Kidney (tissue), 14 donors: Measurements from ENCODE around the gene IZUMO4. TPM values are rescaled to one million over a fixed set of nuclear protein-coding genes. Genes with fewer than 3 reads are reported as not detected.

Experiments
- DNase-seq, 5 donors: peaks; one replicate each; pipeline ENCODE4 v3.0.0-alpha.2; 2013 to 2020
- FAIRE-seq: peaks from 2 replicates; lab custom pipeline; 2012; peaks lifted over from hg19 to GRCh38; lab: Jason Lieb, UNC
- H3K27ac ChIP-seq, 2 donors: one replicate each; pipeline ENCODE4 v1.7.0; 2013; ENCODE audit warnings: low read depth in 2 of 2, low read length in 2 of 2, inconsistent platforms in 1 of 2
- H3K27me3 ChIP-seq: one replicate; pipeline ENCODE4 v1.7.1; 2013; ENCODE audit warnings: low read length, inconsistent platforms; ENCODE audit not compliant: control insufficient read depth, insufficient read depth
- H3K36me3 ChIP-seq, 3 donors: one replicate each; pipeline versions ENCODE4 v1.7.0 to v1.7.1; 2013; ENCODE audit warnings: low read length in 3 of 3, control low read depth in 1 of 3, inconsistent platforms in 1 of 3; ENCODE audit not compliant: insufficient read depth in 3 of 3, control insufficient read depth in 2 of 3
- H3K4me1 ChIP-seq, 3 donors: one replicate each; pipeline versions ENCODE4 v1.7.0 to v1.7.1; 2013; ENCODE audit warnings: low read length in 3 of 3, inconsistent platforms in 1 of 3, low read depth in 1 of 3; ENCODE audit not compliant: control insufficient read depth in 2 of 3, insufficient read depth in 2 of 3
- H3K4me3 ChIP-seq, 3 donors: one replicate each; pipeline versions ENCODE4 v1.7.0 to v1.8.1; 2013; ENCODE audit warnings: low read length in 3 of 3, control low read depth in 1 of 3, inconsistent platforms in 1 of 3
- H3K9ac ChIP-seq, 3 donors: one replicate each; pipeline versions ENCODE4 v1.7.0 to v1.7.1; 2013; ENCODE audit warnings: low read length in 3 of 3, control low read depth in 1 of 3, inconsistent platforms in 1 of 3
- H3K9me3 ChIP-seq, 3 donors: one replicate each; pipeline versions ENCODE4 v1.7.0 to v1.7.1; 2013; ENCODE audit warnings: low read length in 3 of 3, control low read depth in 1 of 3, inconsistent platforms in 1 of 3; ENCODE audit not compliant: control insufficient read depth in 2 of 3, insufficient read depth in 1 of 3
- intact Hi-C: fragments of 100-400 bp; cut with DNase I; formaldehyde crosslinking; loops from one replicate; pipeline ENCODE4 v1.11.1; 2022
- polyA plus RNA-seq: library from polyadenylated mRNA; stranded (reverse); fragments of 350-450 nt; fragmentation: Illumina TruSeq; extraction: RNeasy Lipid Tissue Mini Kit (QIAGEN cat#74804); gene quantifications from one replicate; pipeline ENCODE4 v1.2.3, GENCODE V29; 2014; ENCODE audit warnings: low read depth, low replicate concordance; ENCODE audit not compliant: insufficient read depth
- total RNA-seq: library from RNA; stranded (reverse); fragmentation: NEBNext Ultra II Directional; extraction: Animal tissue kit (Norgen Biotek cat#: 25700); gene quantifications from one replicate; pipeline ENCODE4 v1.2.1, GENCODE V29; 2021
- TF ChIP-seq, protein P1 (sequence below): IDR thresholded peaks from 3 replicates; pipeline ENCODE4 v1.5.1; 2012; ENCODE audit warnings: mild to moderate bottlenecking, moderate library complexity, borderline replicate concordance; ENCODE audit not compliant: insufficient read depth; ENCODE audit errors: extremely low read depth
- donor health status: control.
- donor health status: control.
- donor health status: control.
- donor health status: control.
- donor health status: control.
- donor health status: DM: yes; HTN: yes; CAD: no.
- donor health status: Normal renal cell carcinoma (clear cell type).

The IZUMO4 gene
- total and polyA plus RNA-seq, 2 donors from 2014 or later: 4.3 to 8.9 TPM

DNA sequence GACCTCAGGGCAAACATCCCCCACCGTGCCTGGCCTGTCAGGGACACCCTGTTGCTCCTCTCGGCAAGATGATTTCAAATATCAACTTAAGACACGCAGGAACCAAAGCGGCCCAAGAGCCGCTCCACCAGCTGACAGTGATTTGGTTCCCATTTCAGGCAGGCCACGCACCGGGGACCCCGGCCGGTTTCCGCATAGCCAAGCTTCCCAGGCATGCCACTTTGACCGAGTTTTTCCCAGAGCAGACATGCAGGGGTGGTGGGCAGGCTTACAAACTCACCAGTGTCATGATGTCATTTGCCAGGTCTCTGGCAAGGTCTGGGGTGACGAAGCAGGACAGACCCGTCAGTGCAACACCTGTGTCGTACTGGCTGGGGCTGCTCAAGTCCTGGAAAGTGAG, 35.5 kb downstream of the IZUMO4 start:
- Histone ChIP-seq H3K27me3 (no peaks in the 10 kb centered on the region), H3K36me3 (peaks cover 0 to 27% (median 20%) of the 10 kb centered on the region in 3 donors), H3K4me3 (no peak overlapping the region), H3K27ac (no peak overlapping the region), H3K9me3 (no peaks in the 10 kb centered on the region), H3K9ac (no peak overlapping the region), H3K4me1 (no peaks in the 10 kb centered on the region)
- no peak for FAIRE-seq
- intact Hi-C loops: no loop called here
- TF ChIP-seq, protein P1, sequence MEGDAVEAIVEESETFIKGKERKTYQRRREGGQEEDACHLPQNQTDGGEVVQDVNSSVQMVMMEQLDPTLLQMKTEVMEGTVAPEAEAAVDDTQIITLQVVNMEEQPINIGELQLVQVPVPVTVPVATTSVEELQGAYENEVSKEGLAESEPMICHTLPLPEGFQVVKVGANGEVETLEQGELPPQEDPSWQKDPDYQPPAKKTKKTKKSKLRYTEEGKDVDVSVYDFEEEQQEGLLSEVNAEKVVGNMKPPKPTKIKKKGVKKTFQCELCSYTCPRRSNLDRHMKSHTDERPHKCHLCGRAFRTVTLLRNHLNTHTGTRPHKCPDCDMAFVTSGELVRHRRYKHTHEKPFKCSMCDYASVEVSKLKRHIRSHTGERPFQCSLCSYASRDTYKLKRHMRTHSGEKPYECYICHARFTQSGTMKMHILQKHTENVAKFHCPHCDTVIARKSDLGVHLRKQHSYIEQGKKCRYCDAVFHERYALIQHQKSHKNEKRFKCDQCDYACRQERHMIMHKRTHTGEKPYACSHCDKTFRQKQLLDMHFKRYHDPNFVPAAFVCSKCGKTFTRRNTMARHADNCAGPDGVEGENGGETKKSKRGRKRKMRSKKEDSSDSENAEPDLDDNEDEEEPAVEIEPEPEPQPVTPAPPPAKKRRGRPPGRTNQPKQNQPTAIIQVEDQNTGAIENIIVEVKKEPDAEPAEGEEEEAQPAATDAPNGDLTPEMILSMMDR: no peak
- DNase-seq: no peak

DNA sequence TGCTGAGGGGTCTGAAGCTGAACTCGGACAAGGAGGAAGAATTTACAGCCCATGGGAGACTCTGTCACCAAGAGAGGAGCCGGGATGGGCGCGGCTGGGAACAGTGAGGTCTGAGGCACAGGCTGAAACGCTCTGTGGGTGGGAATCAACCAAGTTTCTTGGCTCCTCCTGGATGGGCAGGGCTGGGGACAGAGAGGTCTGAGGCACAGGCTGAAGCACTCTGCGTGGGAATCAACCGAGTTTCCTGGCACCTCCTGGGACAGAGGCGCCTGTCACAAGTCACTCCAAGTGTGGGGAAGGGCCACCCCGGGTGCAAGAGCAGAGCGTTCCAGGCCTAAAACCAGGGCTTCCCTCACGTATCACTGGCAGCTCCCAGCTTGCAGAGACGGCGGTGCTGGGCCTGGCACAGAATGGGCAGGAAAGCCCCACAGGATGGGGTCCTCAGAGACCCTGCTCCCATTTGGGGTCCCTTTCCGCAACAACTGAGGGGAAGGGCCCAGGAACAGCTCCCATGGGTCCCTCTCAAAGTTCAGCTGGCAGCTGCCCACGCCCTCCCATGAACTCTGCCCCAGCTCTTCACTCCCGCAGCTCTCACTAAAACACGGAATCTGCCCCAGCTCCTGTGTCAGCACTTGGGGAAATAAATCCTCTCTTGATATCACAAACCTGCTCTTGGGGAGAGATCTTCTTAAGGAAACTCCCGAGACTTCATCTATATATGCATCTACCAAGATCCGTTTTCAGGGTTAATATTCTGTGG, 36.2 kb downstream of the IZUMO4 start:
- H3K9ac ChIP-seq: no peak overlapping the region
- no peaks in the 10 kb centered on the region for H3K9me3 ChIP-seq
- TF ChIP-seq, protein P1: no peak
- FAIRE-seq (no peak), DNase-seq (no peak)
- peaks cover 0 to 28% (median 23%) of the 10 kb centered on the region in 3 donors for H3K36me3 ChIP-seq
- H3K4me1 ChIP-seq: no peaks in the 10 kb centered on the region
- H3K27me3 ChIP-seq: no peaks in the 10 kb centered on the region
- H3K27ac ChIP-seq: no peak overlapping the region
- intact Hi-C loops: no loop called here
- H3K4me3 ChIP-seq: no peak overlapping the region

DNA sequence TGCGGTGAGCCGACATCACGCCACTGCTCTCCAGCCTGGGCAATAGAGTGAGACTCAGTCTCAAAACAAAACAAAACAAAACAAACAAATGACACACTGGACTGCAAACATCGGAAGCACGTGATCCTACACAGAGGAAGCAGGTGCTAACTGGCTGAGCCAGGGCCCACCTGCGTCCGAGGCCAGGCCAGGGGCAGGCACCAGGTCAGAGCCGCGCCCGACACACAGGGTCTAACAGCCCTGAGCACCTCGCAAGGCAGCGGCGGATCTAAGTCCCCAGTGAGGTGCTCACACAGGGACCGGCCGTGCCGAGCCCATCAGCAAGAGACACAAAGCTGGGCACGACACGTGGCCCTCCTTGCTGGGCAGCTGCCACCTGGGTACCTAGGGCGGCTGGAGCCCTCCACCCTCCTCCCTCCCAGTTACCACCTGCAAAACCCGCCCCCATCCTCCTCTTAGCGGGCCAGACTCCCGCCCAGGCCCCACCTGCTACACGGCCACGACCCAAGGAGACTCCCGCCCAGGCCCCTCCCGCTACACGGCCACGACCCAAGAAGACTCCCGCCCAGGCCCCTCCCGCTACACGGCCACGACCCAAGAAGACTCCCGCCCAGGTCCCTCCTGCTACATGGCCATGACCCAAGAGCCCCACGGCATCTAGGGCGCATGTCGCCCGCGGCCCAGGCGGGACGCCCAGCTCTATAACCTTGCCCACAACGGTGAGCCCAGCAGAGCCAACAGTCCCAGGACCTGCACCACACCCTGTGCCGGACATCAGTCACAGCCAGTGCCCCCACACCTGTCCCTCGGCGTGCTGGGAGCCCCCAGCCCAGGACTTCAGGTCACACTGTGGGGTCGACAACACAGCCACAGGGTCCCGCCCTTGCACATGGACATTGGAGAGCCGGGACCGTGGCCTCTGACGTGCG, 39.0 kb downstream of the IZUMO4 start:
- Histone ChIP-seq H3K27me3 (no peaks in the 10 kb centered on the region), H3K27ac (no peak overlapping the region), H3K36me3 (peaks cover 0 to 31% (median 23%) of the 10 kb centered on the region in 3 donors), H3K9me3 (no peaks in the 10 kb centered on the region), H3K4me3 (no peak overlapping the region), H3K4me1 (no peaks in the 10 kb centered on the region), H3K9ac (no peak overlapping the region)
- intact Hi-C loops: no loop called here
- FAIRE-seq (no peak), DNase-seq (no peak)
- TF ChIP-seq, protein P1: no peak
